Activated CD8-positive, alpha-beta memory T cell treated with anti-CD3 and anti-CD28 coated beads, Interleukin-2, amount 10 ng/mL, durations not matched to agents 7 days and 5 days (primary cell): ENCODE measurements around the gene NAPG. TPM values are rescaled to one million over a fixed set of nuclear protein-coding genes. Genes with fewer than 3 reads are reported as not detected.
"Not testable (repeated sequence)": the region's sequence is repeated elsewhere in the genome, so short reads cannot be mapped to it uniquely, and the experiment has no call there.

ENCODE experiments used
- ATAC-seq: fragments of 150-1000 bp; cut with Tn5 transposase; one replicate; pipeline ENCODE4 v1.10.0; 2021; ENCODE audit warnings: moderate library complexity
- CTCF ChIA-PET: fragments of 350-600 bp; sonication (Branson Sonifier 250); formaldehyde crosslinking; loops from one replicate; lab custom pipeline; 2021; ENCODE audit warnings: antibody characterized with exemption; lab: Charles Lee
- DNase-seq: peaks from one replicate; pipeline ENCODE4 v3.0.0-alpha.2; 2020
- H3K27ac Mint-ChIP-seq: one replicate; pipeline ENCODE4 v1.8.0; 2021; ENCODE audit warnings: mild to moderate bottlenecking, mixed read lengths
- H3K27me3 Mint-ChIP-seq: one replicate; pipeline ENCODE4 v1.8.0; 2021; ENCODE audit warnings: mixed read lengths
- H3K36me3 Mint-ChIP-seq: one replicate; pipeline ENCODE4 v1.8.0; 2021; ENCODE audit warnings: mild to moderate bottlenecking, mixed read lengths
- H3K4me1 Mint-ChIP-seq: one replicate; pipeline ENCODE4 v1.8.0; 2021; ENCODE audit warnings: mixed read lengths
- H3K4me3 Mint-ChIP-seq: one replicate; pipeline ENCODE4 v1.8.0; 2021; ENCODE audit warnings: mild to moderate bottlenecking, moderate library complexity, mixed read lengths
- H3K9me3 Mint-ChIP-seq: one replicate; pipeline ENCODE4 v1.8.0; 2022; ENCODE audit warnings: low read depth, mixed read lengths
- total RNA-seq, 2 experiments: library from RNA; stranded (reverse); gene quantifications; one replicate each; pipeline ENCODE4 v1.2.3, GENCODE V29; 2021

The NAPG gene
- total RNA-seq, 2 experiments from 2014 or later: 33.5 to 35.5 TPM

- no peaks in the 10 kb centered on the region for H3K27me3 Mint-ChIP-seq
- no peaks in the 10 kb centered on the region for H3K36me3 Mint-ChIP-seq
- no peak overlapping the region for H3K4me3 Mint-ChIP-seq
- no peaks in the 10 kb centered on the region for H3K4me1 Mint-ChIP-seq
- CTCF ChIA-PET: no interaction called here
- DNase-seq (no peak), ATAC-seq (no peak)
- peaks cover 3% of the 10 kb centered on the region for H3K9me3 Mint-ChIP-seq
- no peak overlapping the region for H3K27ac Mint-ChIP-seq
Measured at GRCh38 chr18:10585260-10585659, 59.4 kb downstream of the NAPG start.

GRCh38 chr18:10588975-10589374, 63.1 kb downstream of the NAPG start:
- Mint-ChIP-seq H3K36me3 (no peaks in the 10 kb centered on the region), H3K4me3 (no peak overlapping the region), H3K27me3 (peaks cover 2% of the 10 kb centered on the region), H3K9me3 (peaks cover 3% of the 10 kb centered on the region), H3K4me1 (peaks cover 2% of the 10 kb centered on the region), H3K27ac (no peak overlapping the region)
- CTCF ChIA-PET: no interaction called here
- ATAC-seq: no peak
- DNase-seq: no peak

- Mint-ChIP-seq H3K27me3 (peaks cover 2% of the 10 kb centered on the region), H3K4me3 (no peak overlapping the region), H3K9me3 (peaks cover 3% of the 10 kb centered on the region), H3K4me1 (peaks cover 2% of the 10 kb centered on the region), H3K27ac (no peak overlapping the region), H3K36me3 (no peaks in the 10 kb centered on the region)
- CTCF ChIA-PET: no interaction called here
- DNase-seq: no peak
- ATAC-seq: no peak
Measured at GRCh38 chr18:10590412-10590811, 64.6 kb downstream of the NAPG start.

GRCh38 chr18:10591896-10592295, 66.1 kb downstream of the NAPG start:
- DNase-seq: no peak
- CTCF ChIA-PET: no interaction called here
- no peak overlapping the region for H3K27ac Mint-ChIP-seq
- H3K36me3 Mint-ChIP-seq: no peaks in the 10 kb centered on the region
- H3K4me1 Mint-ChIP-seq: peaks cover 2% of the 10 kb centered on the region
- H3K4me3 Mint-ChIP-seq: no peak overlapping the region
- no peak for ATAC-seq
- H3K9me3 Mint-ChIP-seq: peaks cover 3% of the 10 kb centered on the region
- peaks cover 2% of the 10 kb centered on the region for H3K27me3 Mint-ChIP-seq

- H3K36me3 Mint-ChIP-seq, CTCF ChIA-PET, H3K27me3 Mint-ChIP-seq, H3K9me3 Mint-ChIP-seq, ATAC-seq, H3K4me3 Mint-ChIP-seq, DNase-seq, H3K4me1 Mint-ChIP-seq, H3K27ac Mint-ChIP-seq: not testable (repeated sequence)
Measured at GRCh38 chr18:10593366-10594022, 67.7 kb downstream of the NAPG start.

GRCh38 chr18:10595917-10596316, 70.1 kb downstream of the NAPG start:
- H3K36me3 Mint-ChIP-seq, H3K27ac Mint-ChIP-seq, ATAC-seq, DNase-seq, H3K4me1 Mint-ChIP-seq, H3K9me3 Mint-ChIP-seq, H3K4me3 Mint-ChIP-seq, H3K27me3 Mint-ChIP-seq, CTCF ChIA-PET: not testable (repeated sequence)

GRCh38 chr18:10597695-10598094, 71.9 kb downstream of the NAPG start:
- H3K9me3 Mint-ChIP-seq, H3K4me1 Mint-ChIP-seq, H3K4me3 Mint-ChIP-seq, H3K27ac Mint-ChIP-seq, DNase-seq, H3K27me3 Mint-ChIP-seq, ATAC-seq, H3K36me3 Mint-ChIP-seq: not testable (repeated sequence)
- CTCF ChIA-PET: interaction anchor here (0.7 kb wide), 1 partner anchor 161 kb away, joined by 4 read pairs; no protein-coding TSS in a partner anchor

GRCh38 chr18:10600701-10601100, 74.9 kb downstream of the NAPG start:
- H3K36me3 Mint-ChIP-seq, DNase-seq, H3K27ac Mint-ChIP-seq, ATAC-seq, H3K4me1 Mint-ChIP-seq, H3K9me3 Mint-ChIP-seq, H3K27me3 Mint-ChIP-seq, H3K4me3 Mint-ChIP-seq, CTCF ChIA-PET: not testable (repeated sequence)

Other genes starting within 250 kb of the NAPG start
- gene APCDD1, start 71.4 kb upstream of the NAPG start, total RNA-seq: not detected